ENCODE measurements around the gene IFIT2.

DNA sequence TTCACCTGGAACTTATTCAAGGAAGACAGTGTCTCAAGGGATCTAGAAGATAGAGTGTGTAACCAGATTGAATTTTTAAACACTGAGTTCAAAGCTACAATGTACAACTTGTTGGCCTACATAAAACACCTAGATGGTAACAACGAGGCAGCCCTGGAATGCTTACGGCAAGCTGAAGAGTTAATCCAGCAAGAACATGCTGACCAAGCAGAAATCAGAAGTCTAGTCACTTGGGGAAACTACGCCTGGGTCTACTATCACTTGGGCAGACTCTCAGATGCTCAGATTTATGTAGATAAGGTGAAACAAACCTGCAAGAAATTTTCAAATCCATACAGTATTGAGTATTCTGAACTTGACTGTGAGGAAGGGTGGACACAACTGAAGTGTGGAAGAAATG lies 36.9 kb downstream of the IFIT2 start:
- TF ChIP-seq EZH2 (IDR thresholded peaks at IDR 0.05; ENCODE audit: insufficient read depth, poor library complexity, severe bottlenecking), result no peak
- no peak for TF ChIP-seq EZH2phosphoT487 (IDR thresholded peaks at IDR 0.05; ENCODE audit: insufficient read depth, low read depth)
